Measurements from ENCODE around the gene PRKN.

The PRKN gene

DNA sequence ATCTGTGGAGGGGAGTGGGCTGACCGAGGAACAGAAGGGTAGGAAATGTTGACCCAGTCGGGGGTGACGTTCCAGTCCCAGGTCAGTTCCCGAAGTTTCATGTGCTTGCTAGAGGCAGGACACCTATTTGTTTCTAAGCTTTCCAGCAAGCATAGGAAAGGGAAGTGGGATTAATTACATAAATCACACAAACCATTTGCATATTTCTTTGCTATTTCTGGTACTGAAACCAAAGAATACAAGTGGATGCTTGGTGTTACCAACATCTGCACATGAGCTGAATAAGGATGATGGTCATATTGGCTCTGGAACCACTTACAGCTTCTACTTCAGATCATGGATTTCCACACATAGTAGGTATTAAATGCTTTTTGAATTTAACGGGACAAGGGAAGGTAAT lies 546.5 kb downstream of the PRKN start:
- DNase-seq (ENCODE audit: low read depth) = no peak

- no peak for DNase-seq (ENCODE audit: low read depth)
These were observed 548.2 kb downstream of the PRKN start for GRCh38 chr6:162179196-162179951.

DNA sequence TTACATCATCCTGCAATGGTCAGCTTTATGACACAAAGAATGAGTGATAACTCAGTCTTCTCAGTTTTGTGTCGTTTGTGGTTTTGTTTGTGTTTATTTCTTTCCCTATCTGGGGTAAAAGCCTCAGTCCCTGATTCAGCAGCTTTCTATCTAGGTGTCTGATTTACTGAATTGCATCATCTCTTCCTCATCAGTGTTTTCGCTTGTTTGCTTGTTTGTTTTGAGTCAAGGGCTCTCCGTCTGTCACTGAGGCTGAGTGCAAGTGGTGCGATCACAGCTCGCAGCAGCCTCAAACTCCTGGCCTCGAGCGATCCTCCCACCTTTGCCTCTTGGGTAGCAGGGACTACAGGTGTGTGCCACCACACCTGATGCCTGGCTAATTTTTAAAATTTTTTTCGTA lies 548.9 kb downstream of the PRKN start:
- no peak for DNase-seq (ENCODE audit: low read depth)

DNA sequence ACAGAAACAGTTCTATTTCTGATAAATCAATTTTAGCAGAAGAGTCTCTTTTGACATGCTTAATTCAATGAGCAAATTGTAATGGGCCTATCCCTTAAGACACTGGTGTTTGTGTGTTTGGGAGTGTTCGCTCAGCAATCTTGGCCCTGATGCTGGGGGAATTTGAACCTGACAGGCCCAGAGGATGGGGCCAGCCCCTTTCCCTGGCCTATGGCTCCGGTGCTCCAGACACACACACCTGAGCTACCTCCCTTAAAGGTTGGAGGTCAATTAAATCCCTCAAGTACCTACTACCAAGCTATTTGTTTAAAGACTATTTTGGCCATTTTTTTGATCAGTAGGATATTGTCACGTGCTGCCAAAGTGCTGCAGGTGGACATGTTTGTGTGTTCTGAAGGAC lies 549.3 kb downstream of the PRKN start:
- DNase-seq (ENCODE audit: low read depth) = no peak

- DNase-seq (ENCODE audit: low read depth) = no peak
These were observed 549.8 kb downstream of the PRKN start for GRCh38 chr6:162177746-162178145.

- no peak for DNase-seq (ENCODE audit: low read depth)
These were observed 554.1 kb downstream of the PRKN start for GRCh38 chr6:162173466-162173865.

GRCh38 chr6:162165479-162165878 lies 562.1 kb downstream of the PRKN start:
- DNase-seq (ENCODE audit: low read depth) = no peak

GRCh38 chr6:162157167-162157870 lies 570.2 kb downstream of the PRKN start:
- DNase-seq (ENCODE audit: low read depth) = no peak

DNA sequence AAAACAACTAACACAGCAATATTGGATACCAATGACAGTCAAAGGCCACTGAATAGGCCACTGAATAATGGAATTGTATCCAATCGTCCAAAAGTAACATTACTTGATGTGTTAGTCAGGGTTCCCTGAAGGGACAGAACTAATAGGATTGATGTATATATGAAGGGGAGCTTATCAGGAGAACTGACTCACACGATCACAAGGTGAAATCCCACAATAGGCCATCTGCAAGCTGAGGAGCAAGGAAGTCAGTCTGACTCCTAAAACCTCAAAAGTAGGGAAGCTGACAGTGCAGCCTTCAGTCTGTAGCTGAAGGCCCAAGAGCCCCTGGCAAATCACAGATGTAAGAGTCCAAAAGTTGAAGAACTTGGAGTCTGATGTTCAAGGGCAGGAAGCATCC lies 571.4 kb downstream of the PRKN start:
- DNase-seq (ENCODE audit: low read depth) = no peak

DNA sequence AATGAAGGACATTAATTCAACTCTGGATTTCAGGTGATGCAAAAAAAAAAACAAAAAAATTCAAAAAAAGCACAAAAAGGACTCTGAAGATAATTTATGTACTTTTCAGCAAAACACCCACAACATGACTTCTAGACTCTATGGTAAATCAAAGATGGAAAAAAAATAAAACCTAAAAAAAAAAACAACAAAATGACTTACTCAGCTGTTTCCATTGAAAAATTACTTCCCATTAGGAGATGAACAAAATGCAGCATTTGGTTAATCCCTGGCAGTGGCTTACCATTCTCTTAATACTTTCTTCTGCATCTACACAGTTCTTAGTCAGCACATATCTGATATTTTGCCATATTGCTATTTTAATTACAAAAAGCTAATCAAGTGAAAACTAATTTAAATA lies 572.6 kb downstream of the PRKN start:
- DNase-seq (ENCODE audit: low read depth) = no peak

- DNase-seq (ENCODE audit: low read depth) = no peak
These were observed 573.6 kb downstream of the PRKN start for GRCh38 chr6:162154001-162154400.

- no peak for DNase-seq (ENCODE audit: low read depth)
These were observed 574.4 kb downstream of the PRKN start for GRCh38 chr6:162153120-162153519.

DNA sequence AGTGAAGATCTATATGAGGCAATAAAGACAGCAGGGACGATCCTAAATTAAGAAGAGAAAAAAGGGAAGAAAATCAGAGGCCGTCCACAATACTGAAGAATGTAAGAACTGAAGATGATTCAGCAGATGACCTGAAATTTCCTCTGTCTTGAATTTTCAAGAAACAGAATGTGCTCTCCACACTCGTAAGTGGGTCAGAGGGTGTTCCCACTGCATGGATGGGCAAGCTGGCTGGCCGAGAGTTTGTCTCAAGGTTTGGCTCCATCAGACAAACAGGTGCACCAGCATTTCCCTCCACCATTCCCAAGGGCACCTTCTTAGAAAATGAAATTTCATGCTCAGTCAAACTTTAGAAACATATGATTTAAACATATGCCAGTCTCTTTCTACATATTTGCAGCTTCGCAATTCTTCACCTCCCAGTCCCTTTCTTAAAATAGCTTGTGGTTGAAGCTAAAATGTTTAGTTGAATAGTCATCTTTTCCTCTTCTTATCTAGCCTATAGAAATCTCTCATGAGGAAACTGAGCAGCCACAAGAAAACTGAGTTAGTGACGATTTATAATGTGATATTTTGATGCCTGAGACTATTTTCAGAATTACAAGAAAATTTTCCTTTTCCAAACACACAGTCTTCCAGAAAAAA lies 576.4 kb downstream of the PRKN start:
- DNase-seq (ENCODE audit: low read depth) = no peak

- DNase-seq (ENCODE audit: low read depth) = no peak
These were observed 577.3 kb downstream of the PRKN start for GRCh38 chr6:162150295-162150694.

- no peak for DNase-seq (ENCODE audit: low read depth)
These were observed 577.8 kb downstream of the PRKN start for GRCh38 chr6:162149786-162150185.

DNA sequence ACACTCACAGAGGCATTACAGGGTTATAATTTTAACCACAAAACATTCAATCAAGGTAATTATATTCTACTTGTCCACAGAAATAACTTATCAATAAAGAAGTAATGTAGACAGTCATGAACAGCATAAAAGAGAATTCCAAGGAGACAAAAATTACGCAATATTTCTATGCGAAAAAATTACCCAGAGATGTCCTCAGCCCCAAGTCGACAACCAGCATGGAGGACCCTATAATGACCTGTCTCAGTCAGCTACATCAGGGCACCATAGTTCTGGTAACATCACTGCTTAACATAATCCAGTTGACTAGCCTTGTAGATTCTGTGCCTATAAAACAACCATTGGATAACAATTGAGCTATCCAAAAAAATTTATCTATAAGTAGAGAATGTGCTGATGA lies 579.8 kb downstream of the PRKN start:
- no peak for DNase-seq (ENCODE audit: low read depth)

DNA sequence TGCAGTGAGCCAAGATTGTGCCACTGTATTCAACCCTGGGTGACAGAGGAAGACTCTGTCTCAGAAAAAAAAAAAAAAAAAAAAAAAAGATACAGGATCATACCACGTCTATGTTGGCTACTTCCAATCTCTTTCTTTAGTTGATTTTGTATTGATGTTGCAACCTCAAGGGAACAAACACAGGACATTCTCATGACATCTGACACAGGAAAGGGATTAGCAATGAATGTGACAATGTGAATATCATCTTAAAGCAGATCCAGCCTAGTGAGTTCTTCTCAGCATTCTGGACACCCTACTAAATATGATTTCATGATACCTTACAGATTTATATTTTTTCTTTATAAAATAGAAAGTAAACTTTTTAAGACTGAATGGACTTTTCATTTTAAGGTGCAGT lies 580.3 kb downstream of the PRKN start:
- no peak for DNase-seq (ENCODE audit: low read depth)

DNA sequence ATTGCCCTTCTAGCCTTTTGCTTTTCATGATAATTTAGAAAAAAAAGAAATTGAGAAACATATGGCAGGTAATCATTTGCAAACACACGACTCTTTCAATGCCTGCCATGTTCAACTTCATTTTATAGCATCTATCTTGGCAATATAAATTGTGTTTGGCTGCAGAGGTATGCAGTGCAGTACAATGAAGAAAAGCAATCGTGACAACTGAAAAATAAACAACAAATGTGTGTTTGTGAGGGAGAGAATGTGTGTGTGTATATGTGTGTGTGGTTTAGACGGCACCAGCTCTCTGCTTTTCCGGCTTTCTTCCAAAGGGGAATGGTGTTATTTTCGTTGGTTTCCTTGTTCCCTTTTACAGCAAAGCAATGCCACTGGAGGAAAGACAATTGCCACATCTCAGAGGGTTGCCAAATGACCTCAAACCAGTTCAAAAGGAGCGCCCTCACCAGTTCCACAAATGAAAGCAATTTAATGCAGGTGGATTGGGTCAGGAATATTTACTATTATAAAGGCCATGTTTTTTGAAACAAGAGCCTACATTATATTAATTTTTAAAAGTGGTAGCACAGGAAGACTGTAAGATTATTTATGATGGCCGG lies 587.2 kb downstream of the PRKN start:
- DNase-seq (ENCODE audit: low read depth) = no peak

DNA sequence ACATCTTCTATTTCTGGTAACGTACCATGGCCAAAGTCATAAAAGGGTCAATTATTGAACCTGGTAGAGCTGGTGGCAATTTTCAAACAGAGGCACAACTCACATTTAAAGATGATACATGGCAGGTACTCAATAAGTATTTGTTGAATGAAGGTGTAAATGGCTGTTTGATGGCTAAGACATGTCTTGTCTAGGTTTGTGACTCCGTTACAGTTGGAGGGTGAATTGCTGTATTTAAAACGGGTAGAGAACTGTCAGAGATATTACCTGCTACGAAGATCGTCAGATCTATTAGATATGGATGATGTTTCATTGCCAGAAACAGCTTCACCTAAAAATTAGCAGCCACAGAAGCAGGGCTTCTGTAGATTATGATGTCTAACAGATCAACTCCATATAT lies 601.9 kb downstream of the PRKN start:
- DNase-seq (ENCODE audit: low read depth) = no peak

GRCh38 chr6:162124710-162125435 lies 602.7 kb downstream of the PRKN start:
- no peak for DNase-seq (ENCODE audit: low read depth)

DNA sequence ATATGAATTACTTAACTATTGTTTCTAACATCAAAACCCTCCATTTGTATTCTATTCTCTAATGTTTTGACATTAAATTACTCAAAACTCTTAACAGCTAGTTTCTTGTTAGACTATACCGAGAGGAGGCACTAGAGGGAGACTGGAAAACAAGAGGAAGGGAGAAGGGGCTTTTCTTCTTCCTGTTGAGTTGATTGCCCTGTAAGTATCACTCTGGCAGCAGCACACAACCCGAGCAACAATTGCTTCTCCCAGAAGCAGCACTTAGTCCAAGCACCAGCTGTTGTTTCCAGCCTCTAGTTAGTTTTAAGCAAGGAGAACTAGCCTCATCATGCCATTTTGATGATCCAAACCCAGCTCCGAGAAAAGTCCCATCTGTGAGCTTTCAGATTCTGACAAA lies 603.8 kb downstream of the PRKN start:
- DNase-seq (ENCODE audit: low read depth) = no peak

GRCh38 chr6:162119341-162119740 lies 608.2 kb downstream of the PRKN start:
- DNase-seq (ENCODE audit: low read depth) = no peak
